Neural progenitor cell (in vitro differentiated cells): ENCODE measurements around the gene CT83. TPM values are rescaled to one million over a fixed set of nuclear protein-coding genes. Genes with fewer than 3 reads are reported as not detected.

Experiments
- DNase-seq: peaks from one replicate; pipeline ENCODE4 v3.0.0-alpha.2; 2016; ENCODE audit warnings: low spot score
- H2AFZ ChIP-seq: fragments of 200-600 bp; sonication (generic); replicated peaks from 2 replicates; pipeline ENCODE4 v1.6.1; 2016; ENCODE audit warnings: antibody characterized with exemption
- H3F3A ChIP-seq: fragments of 200-600 bp; sonication (generic); 2 replicates; pipeline ENCODE4 v1.6.1; 2016; ENCODE audit warnings: antibody characterized with exemption, low read depth
- H3K27ac ChIP-seq: fragments of 200-600 bp; sonication (generic); 2 replicates; pipeline ENCODE4 v1.5.1; 2016; ENCODE audit warnings: mild to moderate bottlenecking
- H3K27me3 ChIP-seq: fragments of 200-600 bp; sonication (generic); 2 replicates; pipeline ENCODE4 v1.6.1; 2016; ENCODE audit warnings: mild to moderate bottlenecking, moderate library complexity
- H3K36me3 ChIP-seq: fragments of 200-600 bp; sonication (generic); 2 replicates; pipeline ENCODE4 v1.5.1; 2016
- H3K4me1 ChIP-seq: fragments of 200-600 bp; sonication (generic); 2 replicates; pipeline ENCODE4 v1.6.1; 2016; ENCODE audit warnings: mixed run types
- H3K4me2 ChIP-seq: fragments of 200-600 bp; sonication (generic); 2 replicates; pipeline ENCODE4 v1.6.1; 2016
- H3K4me3 ChIP-seq: fragments of 200-600 bp; sonication (generic); 2 replicates; pipeline ENCODE4 v1.5.1; 2016
- H3K79me2 ChIP-seq: fragments of 200-600 bp; sonication (generic); 2 replicates; pipeline ENCODE4 v1.6.1; 2016; ENCODE audit warnings: low read depth
- H3K9ac ChIP-seq: fragments of 200-600 bp; sonication (generic); 2 replicates; pipeline ENCODE4 v1.6.1; 2016
- H3K9me3 ChIP-seq: fragments of 200-600 bp; sonication (generic); 2 replicates; pipeline ENCODE4 v1.5.1; 2016; ENCODE audit warnings: low read depth
- H4K20me1 ChIP-seq: fragments of 200-600 bp; sonication (generic); 2 replicates; pipeline ENCODE4 v1.6.1; 2016; ENCODE audit warnings: low read depth
- H3K27ac Mint-ChIP-seq: 3 replicates; pipeline ENCODE4 v1.8.0; 2021; ENCODE audit warnings: mixed read lengths
- H3K27me3 Mint-ChIP-seq: 2 replicates; pipeline ENCODE4 v1.8.0; 2022; ENCODE audit warnings: low read depth, mild to moderate bottlenecking, inconsistent platforms, moderate library complexity, mixed read lengths; ENCODE audit not compliant: insufficient read depth
- H3K36me3 Mint-ChIP-seq: 3 replicates; pipeline ENCODE4 v1.8.0; 2021; ENCODE audit warnings: mixed read lengths
- H3K4me1 Mint-ChIP-seq: 3 replicates; pipeline ENCODE4 v1.8.0; 2021; ENCODE audit warnings: mixed read lengths
- H3K4me3 Mint-ChIP-seq: 3 replicates; pipeline ENCODE4 v1.8.0; 2021; ENCODE audit warnings: mild to moderate bottlenecking, moderate library complexity, mixed read lengths
- H3K9me3 Mint-ChIP-seq: 3 replicates; pipeline ENCODE4 v1.8.0; 2020; ENCODE audit warnings: mixed read lengths
- EZH2 ChIP-seq: fragments of 200-600 bp; sonication (generic); IDR thresholded peaks from 2 replicates; pipeline ENCODE4 v1.6.1; 2017; ENCODE audit warnings: antibody characterized with exemption, mild to moderate bottlenecking, moderate library complexity
- EZH2phosphoT487 ChIP-seq: fragments of 200-600 bp; sonication (generic); IDR thresholded peaks from 2 replicates; pipeline ENCODE4 v1.6.1; 2017; ENCODE audit warnings: antibody characterized with exemption
- total RNA-seq: library from RNA; depleted of rRNA; stranded (reverse); fragments of >200 nt; gene quantifications from 2 replicates; pipeline ENCODE4 v1.2.3, GENCODE V29; 2015; ENCODE audit warnings: low replicate concordance
- TF ChIP-seq, protein P1 (sequence below): fragments of 200-600 bp; sonication (generic); IDR thresholded peaks from 2 replicates; pipeline ENCODE4 v1.5.1; 2017; ENCODE audit warnings: antibody characterized with exemption, mild to moderate bottlenecking

The CT83 gene
- total RNA-seq, 1 donor from 2014 or later: not detected

DNA sequence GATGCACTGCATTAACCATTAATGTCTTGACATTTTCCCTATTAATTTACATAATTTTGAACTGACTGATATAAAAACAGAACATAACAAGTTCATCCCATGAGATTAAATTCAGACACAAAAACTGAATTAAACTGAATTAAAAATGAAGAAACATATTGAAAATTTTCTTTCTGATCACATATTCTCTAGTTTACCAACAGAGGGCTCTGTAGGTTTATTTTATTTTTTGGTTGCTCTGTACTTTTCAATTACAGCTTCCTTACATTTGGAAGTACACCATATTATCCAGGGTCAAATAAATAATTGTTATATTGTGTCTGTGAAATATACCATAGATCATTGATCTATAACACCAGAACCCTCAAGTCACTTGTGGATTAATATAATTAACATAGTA, 27.3 kb upstream of the CT83 start:
- H3K36me3 ChIP-seq: no peaks in the 10 kb centered on the region

DNA sequence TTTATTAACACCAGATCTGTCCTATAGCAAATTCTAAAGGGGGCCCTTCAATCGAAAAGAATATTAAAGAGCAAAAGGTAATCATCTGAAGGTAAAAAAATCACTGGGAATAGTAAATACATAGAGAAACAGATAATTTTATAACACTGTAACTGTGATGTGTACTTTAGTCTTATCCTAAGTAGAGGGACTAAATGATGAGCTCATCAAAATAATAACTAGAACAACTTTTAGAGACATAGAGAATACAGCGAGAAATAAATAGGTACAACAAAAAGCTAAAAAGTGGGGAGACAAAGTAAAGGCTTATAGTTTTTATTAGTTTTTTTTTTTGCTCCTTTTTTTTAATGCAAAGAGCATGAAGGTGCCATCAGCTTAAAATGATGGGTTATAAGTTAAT, 17.3 kb upstream of the CT83 start:
- H3K36me3 ChIP-seq: no peaks in the 10 kb centered on the region
- no peak overlapping the region for H3K9ac ChIP-seq
- H3K4me1 ChIP-seq: no peaks in the 10 kb centered on the region
- no peak overlapping the region for H3K4me2 ChIP-seq
- H3K9me3 ChIP-seq: no peaks in the 10 kb centered on the region
- Mint-ChIP-seq H3K27ac (no peak overlapping the region), H3K9me3 (no peaks in the 10 kb centered on the region), H3K36me3 (no peaks in the 10 kb centered on the region), H3K27me3 (no peaks in the 10 kb centered on the region), H3K4me1 (peaks cover 4% of the 10 kb centered on the region), H3K4me3 (no peak overlapping the region)
- no peaks in the 10 kb centered on the region for H3K79me2 ChIP-seq
- H4K20me1 ChIP-seq: no peaks in the 10 kb centered on the region
- DNase-seq: no peak
- no peak overlapping the region for H2AFZ ChIP-seq
- no peaks in the 10 kb centered on the region for H3F3A ChIP-seq
- H3K4me3 ChIP-seq: no peak overlapping the region
- no peak overlapping the region for H3K27ac ChIP-seq
- no peak for TF ChIP-seq EZH2phosphoT487
- TF ChIP-seq, protein P1, sequence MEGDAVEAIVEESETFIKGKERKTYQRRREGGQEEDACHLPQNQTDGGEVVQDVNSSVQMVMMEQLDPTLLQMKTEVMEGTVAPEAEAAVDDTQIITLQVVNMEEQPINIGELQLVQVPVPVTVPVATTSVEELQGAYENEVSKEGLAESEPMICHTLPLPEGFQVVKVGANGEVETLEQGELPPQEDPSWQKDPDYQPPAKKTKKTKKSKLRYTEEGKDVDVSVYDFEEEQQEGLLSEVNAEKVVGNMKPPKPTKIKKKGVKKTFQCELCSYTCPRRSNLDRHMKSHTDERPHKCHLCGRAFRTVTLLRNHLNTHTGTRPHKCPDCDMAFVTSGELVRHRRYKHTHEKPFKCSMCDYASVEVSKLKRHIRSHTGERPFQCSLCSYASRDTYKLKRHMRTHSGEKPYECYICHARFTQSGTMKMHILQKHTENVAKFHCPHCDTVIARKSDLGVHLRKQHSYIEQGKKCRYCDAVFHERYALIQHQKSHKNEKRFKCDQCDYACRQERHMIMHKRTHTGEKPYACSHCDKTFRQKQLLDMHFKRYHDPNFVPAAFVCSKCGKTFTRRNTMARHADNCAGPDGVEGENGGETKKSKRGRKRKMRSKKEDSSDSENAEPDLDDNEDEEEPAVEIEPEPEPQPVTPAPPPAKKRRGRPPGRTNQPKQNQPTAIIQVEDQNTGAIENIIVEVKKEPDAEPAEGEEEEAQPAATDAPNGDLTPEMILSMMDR: no peak
- no peak for TF ChIP-seq EZH2
- no peaks in the 10 kb centered on the region for H3K27me3 ChIP-seq

More for the DNA sequence above, 27.3 kb upstream of the CT83 start:
- H3K4me3 ChIP-seq: no peak overlapping the region
- H3K27ac ChIP-seq: no peak overlapping the region
- Mint-ChIP-seq H3K36me3 (no peaks in the 10 kb centered on the region), H3K27ac (no peak overlapping the region), H3K4me3 (no peak overlapping the region), H3K27me3 (no peaks in the 10 kb centered on the region), H3K9me3 (no peaks in the 10 kb centered on the region), H3K4me1 (no peaks in the 10 kb centered on the region)
- no peaks in the 10 kb centered on the region for H3F3A ChIP-seq
- peaks cover 4% of the 10 kb centered on the region for H3K9me3 ChIP-seq
- H3K4me2 ChIP-seq: no peak overlapping the region
- TF ChIP-seq, protein P1: peak; percentile 55
- no peak for TF ChIP-seq EZH2phosphoT487
- no peak overlapping the region for H3K9ac ChIP-seq
- no peaks in the 10 kb centered on the region for H3K4me1 ChIP-seq
- H3K79me2 ChIP-seq: no peaks in the 10 kb centered on the region
- no peaks in the 10 kb centered on the region for H3K27me3 ChIP-seq
- no peaks in the 10 kb centered on the region for H4K20me1 ChIP-seq
- no peak overlapping the region for H2AFZ ChIP-seq
- no peak for DNase-seq

DNA sequence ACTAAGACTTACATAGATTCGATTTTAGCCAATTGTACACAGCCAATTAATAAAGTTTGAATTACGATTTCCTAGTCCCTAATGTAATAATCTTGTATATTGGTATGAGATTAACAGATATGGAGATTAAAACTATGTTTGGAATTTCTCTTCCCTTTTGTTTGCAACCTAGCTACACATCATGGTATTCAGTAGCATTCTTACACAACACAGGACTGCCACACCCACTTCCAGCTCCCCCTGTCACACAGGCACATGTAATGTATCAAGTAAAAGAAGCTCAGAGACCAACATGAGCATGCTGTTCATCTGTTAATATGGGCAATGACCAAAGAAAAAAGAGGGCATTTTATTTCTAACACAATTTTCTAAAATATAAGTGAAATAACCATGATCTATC, 13.6 kb downstream of the CT83 start:
- Histone ChIP-seq H3K27me3 (no peaks in the 10 kb centered on the region), H3K4me2 (no peak overlapping the region), H3K9ac (no peak overlapping the region), H3K27ac (no peak overlapping the region), H4K20me1 (no peaks in the 10 kb centered on the region), H3K4me1 (no peaks in the 10 kb centered on the region), H3K4me3 (no peak overlapping the region), H3K9me3 (peaks cover 8% of the 10 kb centered on the region), H3K79me2 (no peaks in the 10 kb centered on the region), H2AFZ (no peak overlapping the region), H3K36me3 (no peaks in the 10 kb centered on the region), H3F3A (no peaks in the 10 kb centered on the region)
- no peak overlapping the region for H3K27ac Mint-ChIP-seq
- DNase-seq: no peak
- H3K4me3 Mint-ChIP-seq: no peak overlapping the region
- TF ChIP-seq EZH2 (no peak), EZH2phosphoT487 (no peak)
- TF ChIP-seq, protein P1: no peak
- H3K36me3 Mint-ChIP-seq: no peaks in the 10 kb centered on the region
- H3K27me3 Mint-ChIP-seq: no peaks in the 10 kb centered on the region
- peaks cover 6% of the 10 kb centered on the region for H3K4me1 Mint-ChIP-seq
- H3K9me3 Mint-ChIP-seq: no peaks in the 10 kb centered on the region
